Measurements from ENCODE around the gene NFIB. TPM values are rescaled to one million over a fixed set of nuclear protein-coding genes. Genes with fewer than 3 reads are reported as not detected.

The NFIB gene
- total and polyA plus RNA-seq, 2 donors (not counting 3 experiments of a cell fraction or from before 2014, with no cell fraction given): 26.4 to 174 TPM

GRCh38 chr9:14270358-14271092 lies 43.4 kb downstream of the NFIB start:
- DNase-seq (ENCODE audit: low read depth, low spot score): peak; percentile 44
- H3K4me3 ChIP-seq (replicated peaks in 1 of 3; ENCODE audit: insufficient read depth in 1 of 3, low read depth in 1 of 3, low read length in 3 of 3): no peak overlapping the region
- BruUV-seq (replicated peaks): no TSS peak
- POLR2A ChIA-PET: interaction anchor here (0.6 to 1.1 kb wide), 2 partner anchors 12 to 32 kb away, joined by 5 to 7 read pairs; no protein-coding TSS in a partner anchor
- H3K9ac ChIP-seq (replicated peaks; ENCODE audit: extremely low read depth, insufficient read depth, low read length): no peak overlapping the region
- CTCF ChIA-PET: interaction anchor here (0.6 to 3.2 kb wide), 13 partner anchors 11 to 843 kb away, joined by 3 to 11 read pairs (median 4); no protein-coding TSS in a partner anchor
- no peak overlapping the region for H3K27ac ChIP-seq (ENCODE audit: insufficient read depth, low read depth, low read length)
- no peaks in the 10 kb centered on the region for H4K20me1 ChIP-seq (replicated peaks; ENCODE audit: control insufficient read depth, extremely low read depth, insufficient read depth, low read length)
- no peak for FAIRE-seq
- dilution Hi-C loops (cut with MboI; ENCODE audit: extremely low pct_ligation_motif_present, low sequenced_read_pairs): no loop called here
- no peaks in the 10 kb centered on the region for H3K9me3 ChIP-seq (replicated peaks; ENCODE audit: control insufficient read depth, insufficient read depth, low read length)
- no peak for TF ChIP-seq MYC (IDR thresholded peaks at IDR 0.05; ENCODE audit: low read depth, low read length)
- TF ChIP-seq JUN (IDR thresholded peaks at IDR 0.05; ENCODE audit: borderline replicate concordance, insufficient read depth, insufficient read length, low read depth): no peak
- no peak for TF ChIP-seq FOS (IDR thresholded peaks at IDR 0.05; ENCODE audit: borderline replicate concordance, insufficient read depth, low read length)
- no peak for TF ChIP-seq MAX (IDR thresholded peaks at IDR 0.05; ENCODE audit: insufficient read depth, insufficient read length)
- TF ChIP-seq POLR2AphosphoS5 (IDR thresholded peaks at IDR 0.05; ENCODE audit: insufficient read depth, low read depth, low read length): no peak
- no peak for TF ChIP-seq EZH2 (IDR thresholded peaks at IDR 0.05; ENCODE audit: borderline replicate concordance, low read depth, low read length, severe bottlenecking)
- TF ChIP-seq GATA2 (IDR thresholded peaks at IDR 0.05; ENCODE audit: insufficient read depth, insufficient read length, low read depth, low read length): no peak
- TF ChIP-seq CTCF (IDR thresholded peaks at IDR 0.05; ENCODE audit: extremely low read depth in 1 of 2, insufficient read depth in 1 of 2, low read depth in 1 of 2, low read length in 2 of 2): no peak
- TF ChIP-seq POLR2A (IDR thresholded peaks at IDR 0.05; ENCODE audit: low read depth, low read length): no peak
- H3K4me1 ChIP-seq (ENCODE audit: control insufficient read depth, extremely low read depth, insufficient read depth, low read length): peaks cover 58% of the 10 kb centered on the region
- H3K36me3 ChIP-seq (ENCODE audit: control insufficient read depth in 2 of 2, extremely low read depth in 1 of 2, insufficient read depth in 2 of 2, low read length in 2 of 2): peaks cover 0 to 11% of the 10 kb centered on the region in 2 experiments
- H3K4me2 ChIP-seq (ENCODE audit: insufficient read depth, low read length): no peak overlapping the region
- H3K9me1 ChIP-seq (replicated peaks; ENCODE audit: control insufficient read depth, extremely low read depth, insufficient read depth, low read length): no peaks in the 10 kb centered on the region
- no peaks in the 10 kb centered on the region for H3K27me3 ChIP-seq (ENCODE audit: control insufficient read depth in 2 of 2, insufficient read depth in 2 of 2, low read length in 2 of 2)
- H2AFZ ChIP-seq (ENCODE audit: low read depth, low read length): no peak overlapping the region
- peaks cover 86% of the 10 kb centered on the region for H3K79me2 ChIP-seq (ENCODE audit: control insufficient read depth, insufficient read depth, low read length)
- intact Hi-C loops (cut with micrococcal nuclease): loop anchor here (1.0 to 5.0 kb wide), 5 partner anchors 24 to 162 kb away; no protein-coding TSS in a partner anchor

Measured in endothelial cell of umbilical vein (primary cell).